Measurements from ENCODE around the gene POLQ. TPM values are rescaled to one million over a fixed set of nuclear protein-coding genes. Genes with fewer than 3 reads are reported as not detected.

Gene POLQ
- total and polyA plus RNA-seq, 2 of the 8 experiments (the other 6 are each of a cell fraction or from before 2014, with no cell fraction given) = 3.6 to 15.3 TPM

GRCh38 chr3:121482660-121483059 is 63.1 kb downstream of the POLQ start:
- H3K79me2 ChIP-seq (ENCODE audit: control insufficient read depth in 1 of 2, insufficient read depth in 2 of 2, low read length in 2 of 2) = no peaks in the 10 kb centered on the region
- no peak overlapping the region for H3K4me2 ChIP-seq (ENCODE audit: insufficient read depth in 1 of 2, low read depth in 2 of 2, low read length in 2 of 2)
- no peak overlapping the region for H3K18ac ChIP-seq (ENCODE audit: extremely low read depth, low read length)
- ChIA-PET POLR2A (ENCODE audit: partially characterized antibody) (no interaction called here), CTCF (ENCODE audit: partially characterized antibody) (no interaction called here)
- H3K23ac ChIP-seq (ENCODE audit: insufficient read length) = no peak overlapping the region
- H3K36me3 ChIP-seq (ENCODE audit: control insufficient read depth in 2 of 4, insufficient read depth in 4 of 4, low read length in 3 of 4) = peaks cover 6 to 34% (median 20%) of the 10 kb centered on the region in 4 experiments; a peak in 6 of 8 replicates
- no peak overlapping the region for H3K56ac ChIP-seq (replicated peaks; ENCODE audit: insufficient read length, low read depth, low read length)
- no peak overlapping the region for H3K14ac ChIP-seq (ENCODE audit: insufficient read length)
- H2AFZ ChIP-seq (ENCODE audit: low read length) = no peak overlapping the region
- H4K8ac ChIP-seq (ENCODE audit: extremely low read depth, insufficient read depth, low read length) = no peak overlapping the region
- H3K9ac ChIP-seq (replicated peaks in 1 of 4; ENCODE audit: extremely low read depth in 1 of 4, low read depth in 3 of 4, low read length in 3 of 4) = no peak overlapping the region
- no peak overlapping the region for H2BK20ac ChIP-seq (ENCODE audit: low read length)
- no peak overlapping the region for H3K27ac ChIP-seq (ENCODE audit: low read depth, low read length)
- no peaks in the 10 kb centered on the region for H3K27me3 ChIP-seq (replicated peaks in 1 of 4; ENCODE audit: control insufficient read depth in 3 of 4, extremely low read depth in 1 of 4, insufficient read depth in 3 of 4, low read length in 3 of 4)
- H4K91ac ChIP-seq (replicated peaks; ENCODE audit: insufficient read length, low read length) = no peak overlapping the region
- no peak overlapping the region for H4K5ac ChIP-seq (ENCODE audit: insufficient read length, low read depth, low read length)
- no peaks in the 10 kb centered on the region for H3K79me1 ChIP-seq (ENCODE audit: low read depth, low read length)
- no peaks in the 10 kb centered on the region for H3K23me2 ChIP-seq (ENCODE audit: low read depth, low read length)
- 88% methylated on average over 1 of the region's 1 CpG; no CpG with 5 or more reads in 1 of the 2 experiments for WGBS, 2 experiments (ENCODE audit: extremely low coverage in 1 of 2, insufficient coverage in 1 of 2, insufficient read length in 1 of 2, insufficient replicate concordance in 2 of 2, low coverage in 1 of 2, low lambda C conversion rate in 2 of 2, missing lambda C conversion rate in 1 of 2)
- H2AK5ac ChIP-seq (ENCODE audit: low read depth, low read length) = no peak overlapping the region
- DNase-seq (ENCODE audit: low read depth in 1 of 2, low spot score in 2 of 2) (no peak), FAIRE-seq (no peak)
- no peaks in the 10 kb centered on the region for H3K4me1 ChIP-seq (replicated peaks in 1 of 4; ENCODE audit: control insufficient read depth in 3 of 4, insufficient read depth in 4 of 4, low read length in 3 of 4)
- H2BK120ac ChIP-seq (replicated peaks; ENCODE audit: low read depth, low read length) = no peak overlapping the region
- no peak overlapping the region for H3K4ac ChIP-seq (replicated peaks; ENCODE audit: insufficient read length, low read depth, low read length)
- H3K9me3 ChIP-seq (ENCODE audit: insufficient read depth in 2 of 2, low read depth in 1 of 2, low read length in 1 of 2) = no peaks in the 10 kb centered on the region
- peaks cover 0 to 2% of the 10 kb centered on the region in 2 experiments for H4K20me1 ChIP-seq (replicated peaks in 1 of 2; ENCODE audit: control insufficient read depth in 1 of 2, insufficient read depth in 2 of 2, low read length in 2 of 2)
- no peak overlapping the region for H3K4me3 ChIP-seq (ENCODE audit: extremely low read depth in 1 of 4, insufficient read depth in 2 of 4, low read depth in 3 of 4, low read length in 4 of 4)
- no peak overlapping the region for H2BK5ac ChIP-seq (ENCODE audit: low read depth, low read length)
- H2BK12ac ChIP-seq (ENCODE audit: low read depth, low read length) = no peak overlapping the region
- no peak overlapping the region for H2BK15ac ChIP-seq (ENCODE audit: low read length)
- no peak for TF ChIP-seq RAD21 (IDR thresholded peaks at IDR 0.05 in 1 of 2, conservative IDR thresholded peaks at IDR 0.05 in 1 of 2; ENCODE audit: low read depth in 2 of 2, low read length in 2 of 2)
- no peak for TF ChIP-seq MAX (IDR thresholded peaks at IDR 0.05)
- no peak for TF ChIP-seq TAF7 (optimal IDR thresholded peaks at IDR 0.05; ENCODE audit: borderline replicate concordance, low read depth, low read length)
- TF ChIP-seq SIN3A (conservative IDR thresholded peaks at IDR 0.05 in 1 of 2, IDR thresholded peaks at IDR 0.05 in 1 of 2; ENCODE audit: low read depth in 1 of 2, low read length in 2 of 2) = no peak
- no peak for TF ChIP-seq SP1 (IDR thresholded peaks at IDR 0.05; ENCODE audit: low read depth, low read length)
- no peak for TF ChIP-seq RBBP5 (IDR thresholded peaks at IDR 0.05; ENCODE audit: borderline replicate concordance, low read depth, low read length)
- no peak for TF ChIP-seq NRF1 (IDR thresholded peaks at IDR 0.05; ENCODE audit: low read depth, low read length)
- no peak for TF ChIP-seq KDM1A (IDR thresholded peaks at IDR 0.05; ENCODE audit: borderline replicate concordance, low read length)
- no peak for TF ChIP-seq SIX5 (IDR thresholded peaks at IDR 0.05; ENCODE audit: low read depth, low read length)
